HG03378 (cell line): Measurements from ENCODE around the gene RIMKLB.

Experiments
- ATAC-seq: cut with Tn5 transposase; IDR thresholded peaks from one replicate; pipeline ENCODE4 v1.9.1; 2021; ENCODE audit warnings: mild to moderate bottlenecking, moderate library complexity; ENCODE audit not compliant: unreplicated experiment

Gene RIMKLB, protein sequence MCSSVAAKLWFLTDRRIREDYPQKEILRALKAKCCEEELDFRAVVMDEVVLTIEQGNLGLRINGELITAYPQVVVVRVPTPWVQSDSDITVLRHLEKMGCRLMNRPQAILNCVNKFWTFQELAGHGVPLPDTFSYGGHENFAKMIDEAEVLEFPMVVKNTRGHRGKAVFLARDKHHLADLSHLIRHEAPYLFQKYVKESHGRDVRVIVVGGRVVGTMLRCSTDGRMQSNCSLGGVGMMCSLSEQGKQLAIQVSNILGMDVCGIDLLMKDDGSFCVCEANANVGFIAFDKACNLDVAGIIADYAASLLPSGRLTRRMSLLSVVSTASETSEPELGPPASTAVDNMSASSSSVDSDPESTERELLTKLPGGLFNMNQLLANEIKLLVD

DNA sequence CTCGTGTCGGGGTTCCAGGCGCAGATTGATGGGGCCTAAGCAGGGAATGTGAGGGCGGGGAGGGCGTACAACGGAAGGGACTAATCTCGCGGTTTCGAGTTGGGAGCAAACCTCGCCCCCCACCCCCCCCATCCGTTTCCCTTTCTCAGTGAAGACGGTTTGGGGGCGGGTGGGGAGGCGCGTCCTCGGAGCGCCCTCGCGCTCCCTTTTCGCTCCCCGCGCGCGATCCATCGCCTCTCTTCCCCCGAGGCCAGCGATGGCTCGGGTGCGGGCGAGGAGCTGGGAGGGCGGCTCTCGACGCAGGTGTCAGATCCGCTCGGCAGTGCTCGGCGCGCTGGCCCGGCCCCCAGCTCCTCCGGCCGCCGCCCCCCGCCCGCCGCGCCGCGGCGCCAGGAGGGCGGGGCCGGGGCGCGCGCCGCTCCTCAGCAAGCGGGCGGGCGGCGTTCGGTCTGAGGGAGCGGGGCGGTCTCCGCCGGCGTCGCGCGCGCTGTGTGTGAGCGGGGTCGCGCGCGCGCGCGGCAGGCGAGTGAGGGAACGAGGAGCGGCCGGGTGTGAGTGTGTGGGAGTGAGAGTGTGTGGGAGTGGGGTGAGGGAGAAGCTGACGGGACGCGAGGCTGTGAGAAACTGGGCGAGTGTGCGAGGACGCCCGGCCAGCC lies at the start of gene RIMKLB:
RIMKLB (plus strand) TSS at position 516 of the 656 bp plus-strand sequence. CDS start 15,876 bp downstream, outside the sequence.
- no peak for ATAC-seq

DNA sequence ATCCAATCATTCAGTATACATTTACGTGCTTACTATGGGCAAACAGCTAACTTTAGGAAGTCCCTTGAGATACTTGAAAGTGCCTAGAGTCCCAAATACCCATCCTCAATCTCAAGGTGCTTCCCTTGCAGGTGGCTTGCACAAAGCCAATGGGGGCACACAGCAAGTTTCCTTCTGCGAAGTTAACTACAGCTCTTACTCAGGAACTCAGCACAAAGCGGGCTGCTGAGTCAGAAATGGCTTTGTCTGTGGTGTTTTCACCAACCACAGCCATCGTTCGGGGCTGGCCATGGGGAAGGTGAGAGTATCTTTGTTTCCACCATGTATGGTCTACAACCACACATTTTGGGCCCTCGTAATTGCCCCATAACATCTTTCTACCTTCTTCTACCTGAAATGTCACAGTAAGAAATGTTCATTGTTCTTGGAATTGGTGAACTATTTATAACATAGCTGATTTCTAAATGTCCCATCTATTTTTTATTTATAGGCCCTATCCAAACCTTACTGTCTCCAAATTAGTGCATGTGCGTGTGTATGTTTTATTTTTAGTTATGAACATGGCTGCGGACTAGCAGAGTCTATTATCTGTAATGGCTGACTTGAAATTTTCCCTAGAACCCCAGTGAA lies 49.1 kb upstream of the RIMKLB start:
- peak; percentile 62 for ATAC-seq

GRCh38 chr12:8655421-8655820 lies 42.4 kb upstream of the RIMKLB start:
- ATAC-seq = no peak

- ATAC-seq = no peak
These were observed 39.4 kb upstream of the RIMKLB start for GRCh38 chr12:8658346-8658745.

- no peak for ATAC-seq
These were observed 36.8 kb upstream of the RIMKLB start for GRCh38 chr12:8661016-8661415.

GRCh38 chr12:8661751-8662150 lies 36.0 kb upstream of the RIMKLB start:
- no peak for ATAC-seq

DNA sequence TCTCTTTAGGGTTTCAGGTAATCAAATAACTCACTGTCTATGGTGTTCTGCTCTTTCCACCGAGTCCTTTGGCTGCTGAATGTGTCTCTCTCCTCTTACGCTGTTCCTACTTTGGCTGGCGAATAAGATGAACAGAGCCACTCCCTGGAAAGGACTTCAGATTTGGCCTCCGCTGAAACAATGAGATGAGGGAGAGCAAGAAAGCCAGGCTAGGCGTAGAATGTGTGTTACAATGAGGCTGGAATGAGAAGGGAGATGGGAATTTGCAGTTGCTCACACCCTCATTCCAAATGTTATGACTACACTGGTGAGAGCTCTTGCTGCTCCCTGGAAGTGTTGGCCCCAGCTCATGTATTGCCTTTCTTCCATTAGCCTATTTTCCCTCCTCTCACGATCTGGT lies 35.2 kb upstream of the RIMKLB start, which contains the start of gene MFAP5:
MFAP5 (minus strand) TSS at position 234 of the 400 bp plus-strand sequence. CDS start 722 bp downstream, outside the sequence.
- no peak for ATAC-seq

DNA sequence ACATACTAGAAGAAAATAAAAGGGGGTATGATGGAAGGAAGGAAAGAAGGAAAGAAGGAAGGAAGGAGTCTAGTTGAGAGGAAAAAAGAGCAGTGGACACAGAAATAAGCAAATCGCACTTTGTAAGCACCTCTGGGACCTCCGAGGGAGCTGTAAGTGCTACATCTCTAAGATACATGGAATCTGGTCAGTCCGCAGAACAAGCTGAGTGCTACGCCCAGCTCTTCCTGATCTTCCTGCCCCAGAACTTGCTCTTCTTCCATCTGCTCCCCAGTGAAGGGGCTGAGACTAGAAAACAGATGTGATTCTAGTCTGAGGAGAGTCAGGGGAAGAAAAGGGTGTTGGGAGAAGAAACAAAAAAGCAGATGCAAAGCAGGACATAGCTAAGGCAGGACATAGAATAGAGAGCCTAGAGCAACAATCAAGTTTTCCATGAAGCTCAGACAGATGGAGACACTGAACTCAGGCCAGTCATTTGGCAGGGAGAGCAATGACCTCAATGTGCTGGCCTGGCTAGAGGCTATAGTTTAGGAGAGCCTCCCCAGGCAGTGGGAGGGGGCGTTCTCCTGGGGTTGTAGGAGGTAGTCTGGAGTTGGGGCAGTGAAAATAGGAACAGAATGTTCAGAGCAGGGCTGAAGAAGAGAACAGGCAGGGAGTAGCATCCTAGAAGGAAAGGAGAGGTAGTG lies 33.4 kb upstream of the RIMKLB start:
- ATAC-seq = no peak

GRCh38 chr12:8665759-8666158 lies 32.0 kb upstream of the RIMKLB start:
- no peak for ATAC-seq

- no peak for ATAC-seq
These were observed 30.5 kb upstream of the RIMKLB start for GRCh38 chr12:8667270-8667669.

GRCh38 chr12:8668441-8668840 lies 29.4 kb upstream of the RIMKLB start:
- no peak for ATAC-seq

DNA sequence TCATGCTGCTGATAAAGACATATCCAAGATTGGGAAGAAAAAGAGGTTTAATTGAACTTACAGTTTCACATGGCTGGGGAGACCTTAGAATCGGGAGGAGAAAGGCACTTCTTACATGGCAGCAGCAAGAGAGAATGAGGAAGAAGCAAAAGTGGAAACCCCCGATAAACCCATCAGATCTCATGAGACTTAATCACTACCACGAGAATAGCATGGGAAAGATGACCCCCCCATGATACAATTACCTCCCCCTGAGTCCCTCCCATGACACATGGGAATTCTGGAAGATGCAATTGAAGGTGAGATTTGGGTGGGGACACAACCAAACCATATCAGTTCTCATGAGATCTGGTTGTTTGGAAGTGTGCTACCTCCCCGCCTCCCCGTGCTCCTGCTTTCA lies 25.4 kb upstream of the RIMKLB start:
- ATAC-seq = no peak

- ATAC-seq = peak; percentile 60
These were observed 22.2 kb upstream of the RIMKLB start for GRCh38 chr12:8675591-8676036.

DNA sequence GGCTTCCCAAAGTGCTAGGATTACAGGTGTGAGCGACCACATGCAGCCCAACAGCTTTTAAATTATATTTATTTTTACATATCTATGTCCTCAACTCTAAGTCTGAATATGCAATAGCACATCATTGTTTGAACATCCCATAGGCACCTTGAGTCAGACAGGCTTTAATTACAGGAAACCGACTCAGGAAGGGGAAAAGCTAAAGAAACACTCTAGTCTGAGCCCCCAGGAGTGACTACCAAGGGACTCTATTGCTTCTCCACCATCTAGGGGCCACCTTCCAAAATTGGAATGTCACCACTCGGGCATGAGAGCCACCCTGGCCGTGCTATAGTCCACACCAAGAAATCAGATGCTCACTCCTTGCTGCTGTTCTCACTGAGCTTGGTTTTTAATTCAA lies 21.1 kb upstream of the RIMKLB start:
- no peak for ATAC-seq

GRCh38 chr12:8677362-8677761 lies 20.4 kb upstream of the RIMKLB start:
- no peak for ATAC-seq

DNA sequence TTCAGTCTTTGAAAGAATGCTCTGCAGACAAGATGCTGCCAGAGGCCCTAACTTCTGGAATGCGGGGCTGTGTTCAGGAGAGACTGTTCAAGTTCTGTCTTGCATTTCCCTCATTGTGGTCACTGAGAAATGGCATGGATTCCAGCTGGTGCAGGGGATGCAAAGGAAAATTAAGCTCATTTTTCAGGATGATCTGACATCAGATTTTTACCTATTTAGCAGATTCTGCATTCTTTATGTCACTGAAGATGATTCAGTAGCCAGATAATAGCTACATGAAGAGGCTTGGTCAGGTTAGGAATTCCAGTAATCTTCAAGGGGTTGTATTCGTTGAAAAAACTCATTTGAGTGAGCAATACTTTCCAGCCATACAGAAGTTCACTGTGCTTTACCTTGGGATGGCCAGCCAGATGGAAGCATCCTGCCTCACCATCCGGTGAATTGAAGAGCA lies 19.1 kb upstream of the RIMKLB start:
- ATAC-seq = no peak

GRCh38 chr12:8680533-8680932 lies 17.3 kb upstream of the RIMKLB start:
- no peak for ATAC-seq

DNA sequence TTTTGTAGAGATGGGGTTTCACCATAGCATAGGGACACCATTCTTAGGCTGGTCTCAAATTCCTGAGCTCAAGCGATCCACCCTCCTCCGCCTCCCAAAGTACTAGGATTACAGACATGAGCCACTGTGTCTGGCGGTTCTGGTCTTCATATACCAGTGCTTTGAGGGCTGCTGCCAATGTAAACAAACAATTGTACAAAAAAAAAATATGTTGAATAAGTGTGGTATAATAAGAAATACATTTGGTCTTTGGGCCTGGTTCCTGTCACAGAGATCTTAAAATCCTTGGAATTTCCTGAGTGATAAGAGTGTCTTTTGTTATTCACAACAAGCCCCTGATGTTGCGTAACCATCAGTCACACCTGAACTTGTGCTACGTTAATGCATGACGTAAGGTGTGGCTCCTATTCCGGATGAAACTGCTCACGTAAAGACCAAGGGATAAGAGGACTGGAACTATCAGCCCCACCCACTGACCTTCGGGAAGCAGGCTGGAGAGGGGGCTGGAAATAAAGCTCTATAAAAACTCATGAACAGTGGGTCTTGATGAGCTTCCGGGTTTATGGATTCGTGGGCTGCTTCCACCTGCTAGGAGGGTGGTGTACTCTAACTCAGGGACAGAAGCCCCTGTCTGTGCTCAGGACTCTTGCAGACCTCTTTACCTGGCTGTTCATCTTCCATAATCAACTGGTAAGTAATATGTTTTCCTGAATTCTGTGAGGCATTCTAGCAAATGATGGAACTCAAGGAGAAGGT lies 16.5 kb upstream of the RIMKLB start:
- no peak for ATAC-seq

DNA sequence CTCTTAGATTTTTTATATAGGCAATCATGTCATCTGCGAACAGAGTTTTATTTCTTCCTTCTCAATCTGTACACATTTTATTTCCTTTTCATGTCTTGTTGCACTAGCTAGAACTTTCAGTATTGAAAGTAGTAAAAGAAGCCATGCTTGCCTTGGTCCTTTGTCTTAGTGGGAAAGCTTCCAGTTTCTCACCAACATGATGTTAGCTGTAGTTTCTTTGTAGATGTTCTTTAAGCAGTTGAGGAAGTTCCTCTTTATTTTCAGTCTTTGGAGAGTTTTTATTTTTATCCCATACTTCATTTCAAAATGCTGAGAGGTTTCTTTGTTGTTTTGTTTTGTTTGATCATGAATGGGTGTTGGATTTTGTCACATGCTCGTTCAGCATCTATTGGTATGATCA lies 12.7 kb upstream of the RIMKLB start:
- no peak for ATAC-seq

DNA sequence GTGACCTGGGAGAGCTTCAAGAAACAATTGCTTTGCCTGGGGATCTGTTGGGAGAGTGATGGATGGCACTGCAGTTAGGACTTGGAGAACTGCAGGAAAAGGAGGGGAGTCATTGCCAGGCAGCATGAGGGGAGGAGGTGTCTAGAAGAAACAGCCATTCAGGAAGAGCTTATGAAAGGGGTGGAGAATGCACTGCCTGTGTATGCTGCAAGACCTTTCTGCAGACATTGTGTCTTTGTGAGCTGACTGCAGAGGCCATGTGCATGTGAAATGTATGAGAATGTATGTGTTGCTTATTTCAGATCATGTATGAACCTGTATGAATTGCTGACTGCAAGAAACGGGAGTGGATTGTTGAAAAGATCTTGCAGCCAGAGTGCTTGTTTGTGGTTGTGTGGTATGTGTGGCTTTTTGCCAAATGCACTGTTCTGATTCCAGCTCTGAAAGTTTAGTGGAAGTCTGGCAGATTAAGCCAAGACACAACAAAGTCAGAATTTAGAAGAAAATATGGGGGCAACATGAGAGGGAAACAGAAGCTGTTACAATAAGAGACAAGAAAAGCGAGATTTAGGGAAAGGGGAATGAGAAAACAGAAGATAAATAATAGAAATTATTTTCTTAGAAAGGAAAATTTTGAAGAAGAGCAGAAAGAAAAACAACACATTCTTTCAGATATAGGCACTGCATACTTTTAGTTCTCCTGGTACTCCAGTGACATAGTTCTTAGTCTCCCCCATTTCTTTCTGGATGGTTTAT lies 9.8 kb upstream of the RIMKLB start:
- no peak for ATAC-seq
